Pancreas (tissue), 10 donors: ENCODE data around the gene CCDC13. TPM values are rescaled to one million over a fixed set of nuclear protein-coding genes. Genes with fewer than 3 reads are reported as not detected.

Experiments used
- ATAC-seq, 4 donors: fragments of 200-7000 bp; cut with Tn5 transposase; one replicate each; pipeline versions ENCODE4 v1.8.0 to v1.9.1; 2020; ENCODE audit warnings: mild to moderate bottlenecking in 4 of 4, moderate library complexity in 4 of 4
- DNase-seq, 6 donors: peaks; one replicate each; pipeline ENCODE4 v3.0.0-alpha.2; 2020
- FAIRE-seq: peaks from 2 replicates; lab custom pipeline; 2012; peaks lifted over from hg19 to GRCh38; lab: Jason Lieb, UNC
- H3K27ac ChIP-seq, 4 donors: fragments of 200-600 bp; sonication (generic); 1 replicate in 3 of 4; 2 replicates in 1 of 4; pipeline versions ENCODE4 v1.5.0 to v1.8.0; 2020
- H3K27me3 ChIP-seq, 4 donors: fragments of 200-600 bp; one replicate each; pipeline ENCODE4 v1.8.0; 2021
- H3K36me3 ChIP-seq, 3 donors: fragments of 200-600 bp; sonication (generic) in 1 of 3; one replicate each; pipeline versions ENCODE4 v1.5.0 to v1.8.0; 2020 to 2021
- H3K4me1 ChIP-seq, 3 donors: fragments of 200-600 bp; one replicate each; pipeline ENCODE4 v1.8.0; 2021
- H3K4me3 ChIP-seq, 4 donors: fragments of 200-600 bp; sonication (generic) in 2 of 4; one replicate each; pipeline versions ENCODE4 v1.5.0 to v1.8.0; 2020 to 2021
- H3K9me3 ChIP-seq, 4 donors: fragments of 200-600 bp; one replicate each; pipeline ENCODE4 v1.8.0; 2021
- CTCF ChIP-seq, 4 donors: fragments of 200-600 bp; sonication (generic) in 3 of 4; IDR thresholded peaks; one replicate each; pipeline versions ENCODE4 v1.5.0 to v1.8.0; 2021; ENCODE audit warnings: antibody characterized with exemption in 4 of 4
- WGBS, 2 donors: extraction: QIAGEN DNeasy Blood & Tissue Kit; methylation state at CpG; one replicate each; pipeline ENCODE4 v1.1.7; 2013; 5-methylcytosine and 5-hydroxymethylcytosine counted together
- intact Hi-C, 3 donors: fragments of 100-400 bp; cut with DNase I; formaldehyde crosslinking; loops; one replicate each; pipeline versions ENCODE4 v1.11.1 to v1.14.2; 2022
- polyA plus RNA-seq, 2 donors: library from polyadenylated mRNA; stranded (reverse); fragments of 200-250 nt; gene quantifications; one replicate each; pipeline ENCODE4 v1.2.3, GENCODE V29; 2013
- total RNA-seq, 6 donors: library from RNA; stranded (reverse); fragmentation: NEBNext Ultra II Directional in 4 of 6; extraction: Animal tissue kit (Norgen Biotek cat#: 25700) in 4 of 6; gene quantifications; one replicate each; pipeline versions ENCODE4 v1.2.1 to v1.2.4, GENCODE V29; 2021 to 2023
- donor health status: healthy with polysubstance abuse.
- donor health status: DM: no; HTN: no; CAD: no; lungs with moderate emphysema.
- donor health status: DM: no; HTN: no; CAD: no.
- donor health status: control.
- donor health status: control.
- donor health status: Bipolar disorder and iron deficiency.
- donor health status: DM: yes; HTN: yes; CAD: no.
- donor health status: DM: no; HTN: no; CAD: no.
- donor health status: DM: no; HTN: no; CAD: no.
- donor health status: DM: yes; HTN: yes; CAD: no.

CCDC13 gene
- total and polyA plus RNA-seq, 8 donors: 0.18 to 1.3 (median 0.70) TPM

- no peak overlapping the region for H3K27ac ChIP-seq
- H3K4me1 ChIP-seq: no peaks in the 10 kb centered on the region
- ATAC-seq (no peak), DNase-seq (no peak), FAIRE-seq (no peak)
- WGBS, 2 donors: 98 to 100% methylated on average over 2 of the region's 2 CpGs
- H3K36me3 ChIP-seq: peaks cover 0 to 7% (median 0%) of the 10 kb centered on the region in 3 donors
- no peak overlapping the region for H3K4me3 ChIP-seq
- intact Hi-C loops: no loop called here
- no peaks in the 10 kb centered on the region for H3K9me3 ChIP-seq
- no peaks in the 10 kb centered on the region for H3K27me3 ChIP-seq
- no peak for TF ChIP-seq CTCF (IDR thresholded peaks at IDR 0.05)
Measured at GRCh38 chr3:42786631-42787030, 13.6 kb upstream of the CCDC13 start.

- H3K4me1 ChIP-seq: no peaks in the 10 kb centered on the region
- TF ChIP-seq CTCF (IDR thresholded peaks at IDR 0.05): no peak
- no peak for DNase-seq
- ATAC-seq: no peak
- no peak overlapping the region for H3K4me3 ChIP-seq
- no peak for FAIRE-seq
- H3K9me3 ChIP-seq: no peaks in the 10 kb centered on the region
- no peak overlapping the region for H3K27ac ChIP-seq
- H3K36me3 ChIP-seq: peaks cover 0 to 6% (median 0%) of the 10 kb centered on the region in 3 donors
- intact Hi-C loops: no loop called here
- WGBS, 2 donors: 20 to 24% methylated on average over 1 of the region's 1 CpG
- no peaks in the 10 kb centered on the region for H3K27me3 ChIP-seq
Measured at GRCh38 chr3:42786212-42786611, 13.2 kb upstream of the CCDC13 start.

- peak; percentile 66 to 77 (median 70) for TF ChIP-seq CTCF (IDR thresholded peaks at IDR 0.05)
- Histone ChIP-seq H3K36me3 (no peaks in the 10 kb centered on the region), H3K4me1 (no peaks in the 10 kb centered on the region), H3K27ac (peak overlapping the region in 2 of 4 donors; percentile 17 to 64), H3K27me3 (no peaks in the 10 kb centered on the region), H3K4me3 (no peak overlapping the region), H3K9me3 (no peaks in the 10 kb centered on the region)
- FAIRE-seq: peak; percentile 41
- WGBS, 2 donors: 54 to 56% methylated on average over 11 of the region's 11 CpGs
- ATAC-seq: peak; percentile 67 to 85 (median 81)
- no peak for DNase-seq
- intact Hi-C loops: loop anchor here in 2 of 3 donors (5.0 kb wide), 2 partner anchors 51 to 61 kb away; no protein-coding TSS in a partner anchor
Measured at GRCh38 chr3:42780892-42781700, 8.0 kb upstream of the CCDC13 start.

- Histone ChIP-seq H3K27ac (peak overlapping the region in 3 of 4 donors; percentile 17 to 64 (median 18)), H3K4me3 (no peak overlapping the region), H3K27me3 (no peaks in the 10 kb centered on the region), H3K9me3 (no peaks in the 10 kb centered on the region), H3K4me1 (no peaks in the 10 kb centered on the region), H3K36me3 (no peaks in the 10 kb centered on the region)
- WGBS, 2 donors: 43 to 56% methylated on average over 3 of the region's 3 CpGs
- intact Hi-C loops: loop anchor here in 2 of 3 donors (5.0 kb wide), 2 partner anchors 52 to 62 kb away; no protein-coding TSS in a partner anchor
- no peak for TF ChIP-seq CTCF (IDR thresholded peaks at IDR 0.05)
- DNase-seq: no peak
- ATAC-seq: peak; percentile 55 to 79 (median 71)
- FAIRE-seq: no peak
Measured at GRCh38 chr3:42780398-42780797, 7.3 kb upstream of the CCDC13 start.

- Histone ChIP-seq H3K4me3 (no peak overlapping the region), H3K36me3 (no peaks in the 10 kb centered on the region), H3K27me3 (no peaks in the 10 kb centered on the region), H3K4me1 (no peaks in the 10 kb centered on the region), H3K27ac (peak overlapping the region in 1 of 4 donors; percentile 1), H3K9me3 (no peaks in the 10 kb centered on the region)
- DNase-seq (no peak), FAIRE-seq (no peak), ATAC-seq (peak in 1 of 4 donors; percentile 40)
- intact Hi-C loops: loop anchor here in 1 of 3 donors (10.0 kb wide), 1 partner anchor 106 kb away; no protein-coding TSS in a partner anchor
- no peak for TF ChIP-seq CTCF (IDR thresholded peaks at IDR 0.05)
- WGBS, 2 donors: 82% methylated on average over 2 of the region's 2 CpGs
Measured at GRCh38 chr3:42778644-42779043, 5.6 kb upstream of the CCDC13 start.
